H1 (cell line): ENCODE data around the gene TMPRSS4. TPM values are rescaled to one million over a fixed set of nuclear protein-coding genes. Genes with fewer than 3 reads are reported as not detected.

Experiments
- CTCF ChIA-PET: fragments of 300-600 bp; sonication (Branson Sonifier 250); formaldehyde crosslinking; loops from one replicate; lab custom pipeline; 2021; ENCODE audit not compliant: partially characterized antibody; lab: Charles Lee
- POLR2A ChIA-PET: fragments of 300-600 bp; sonication (Branson Sonifier 250); formaldehyde crosslinking; loops from one replicate; lab custom pipeline; 2021; ENCODE audit warnings: inconsistent platforms; ENCODE audit not compliant: partially characterized antibody; lab: Charles Lee
- DNase-seq, 2 experiments: peaks; one replicate each; pipeline versions ENCODE4 v3.0.0 to v3.0.0-alpha.2; 2010 to 2022; ENCODE audit warnings: low spot score in 2 of 2, low read depth in 1 of 2, mixed read lengths in 1 of 2
- FAIRE-seq: peaks from 2 replicates; lab custom pipeline; 2011; peaks lifted over from hg19 to GRCh38; lab: Jason Lieb, UNC
- H2AFZ ChIP-seq: 2 replicates; pipeline ENCODE4 v1.8.1; 2012; ENCODE audit warnings: low read length, inconsistent platforms
- H2AK5ac ChIP-seq: 2 replicates; pipeline ENCODE4 v1.6.1; 2013; ENCODE audit warnings: low read depth, low read length
- H2BK120ac ChIP-seq: replicated peaks from 2 replicates; pipeline ENCODE3; 2013; ENCODE audit warnings: low read depth, low read length, inconsistent platforms
- H2BK12ac ChIP-seq: 2 replicates; pipeline ENCODE4 v1.6.1; 2013; ENCODE audit warnings: low read depth, low read length
- H2BK15ac ChIP-seq: 2 replicates; pipeline ENCODE4 v1.6.1; 2013; ENCODE audit warnings: low read length
- H2BK20ac ChIP-seq: 2 replicates; pipeline ENCODE4 v1.6.1; 2013; ENCODE audit warnings: low read length
- H2BK5ac ChIP-seq: 2 replicates; pipeline ENCODE4 v1.6.1; 2013; ENCODE audit warnings: low read depth, low read length
- H3K14ac ChIP-seq: 2 replicates; pipeline ENCODE4 v1.6.1; 2013; ENCODE audit warnings: inconsistent platforms; ENCODE audit not compliant: insufficient read length
- H3K18ac ChIP-seq: 2 replicates; pipeline ENCODE4 v1.6.1; 2013; ENCODE audit warnings: low read length; ENCODE audit errors: extremely low read depth
- H3K23ac ChIP-seq: 2 replicates; pipeline ENCODE4 v1.6.1; 2013; ENCODE audit warnings: inconsistent platforms; ENCODE audit not compliant: insufficient read length
- H3K23me2 ChIP-seq: 2 replicates; pipeline ENCODE4 v1.6.1; 2013; ENCODE audit warnings: low read depth, low read length
- H3K27ac ChIP-seq: 2 replicates; pipeline ENCODE4 v1.6.1; 2011; ENCODE audit warnings: low read depth, low read length, inconsistent platforms
- H3K27me3 ChIP-seq, 4 experiments: replicated peaks in 1 of 4; 1 replicate in 1 of 4; 2 replicates in 3 of 4; pipeline versions ENCODE4 v1.6.1 to v1.8.1; 2011 to 2013; ENCODE audit warnings: low read length in 3 of 4, mild to moderate bottlenecking in 3 of 4, inconsistent platforms in 2 of 4, mixed read lengths in 2 of 4, moderate library complexity in 1 of 4; ENCODE audit not compliant: control insufficient read depth in 3 of 4, insufficient read depth in 3 of 4; ENCODE audit errors: extremely low read depth in 1 of 4
- H3K36me3 ChIP-seq, 4 experiments: 2 replicates each; pipeline versions ENCODE4 v1.6.1 to v1.8.1; 2011 to 2013; ENCODE audit warnings: mild to moderate bottlenecking in 4 of 4, low read length in 3 of 4, moderate library complexity in 2 of 4, control low read depth in 1 of 4, inconsistent platforms in 1 of 4; ENCODE audit not compliant: insufficient read depth in 4 of 4, control insufficient read depth in 2 of 4
- H3K4ac ChIP-seq: replicated peaks from 2 replicates; pipeline ENCODE3; 2013; ENCODE audit warnings: low read length, low read depth, mixed read lengths, inconsistent platforms; ENCODE audit not compliant: insufficient read length
- H3K4me1 ChIP-seq, 4 experiments: replicated peaks in 1 of 4; 1 replicate in 1 of 4; 2 replicates in 3 of 4; pipeline versions ENCODE4 v1.6.1 to v1.8.1; 2011 to 2013; ENCODE audit warnings: low read length in 3 of 4, inconsistent platforms in 2 of 4, mixed read lengths in 1 of 4; ENCODE audit not compliant: insufficient read depth in 4 of 4, control insufficient read depth in 3 of 4
- H3K4me2 ChIP-seq, 2 experiments: 2 replicates each; pipeline versions ENCODE4 v1.6.1 to v1.8.1; 2011 to 2013; ENCODE audit warnings: low read depth in 2 of 2, low read length in 2 of 2, control low read depth in 1 of 2, inconsistent platforms in 1 of 2, mild to moderate bottlenecking in 1 of 2; ENCODE audit not compliant: insufficient read depth in 1 of 2
- H3K4me3 ChIP-seq, 4 experiments: fragments of 200-600, 300-600 bp in 1 of 4; sonication (generic), shearing (Covaris generic), sonication (Bioruptor Twin) in 1 of 4; 2 replicates each; pipeline versions ENCODE4 v1.5.1 to v1.8.1; 2011 to 2016; ENCODE audit warnings: low read length in 4 of 4, low read depth in 3 of 4, control low read depth in 2 of 4, inconsistent platforms in 2 of 4, mild to moderate bottlenecking in 2 of 4, mixed read lengths in 1 of 4, moderate library complexity in 1 of 4; ENCODE audit not compliant: insufficient read depth in 2 of 4; ENCODE audit errors: extremely low read depth in 1 of 4
- H3K56ac ChIP-seq: replicated peaks from 2 replicates; pipeline ENCODE3; 2013; ENCODE audit warnings: low read depth, mild to moderate bottlenecking, mixed read lengths, low read length, inconsistent platforms; ENCODE audit not compliant: insufficient read length
- H3K79me1 ChIP-seq: 2 replicates; pipeline ENCODE4 v1.6.1; 2013; ENCODE audit warnings: low read depth, low read length, control low read depth
- H3K79me2 ChIP-seq, 2 experiments: 2 replicates each; pipeline versions ENCODE4 v1.6.1 to v1.8.1; 2012 to 2013; ENCODE audit warnings: low read length in 2 of 2, mild to moderate bottlenecking in 2 of 2, inconsistent platforms in 1 of 2; ENCODE audit not compliant: insufficient read depth in 2 of 2, control insufficient read depth in 1 of 2
- H3K9ac ChIP-seq, 4 experiments: replicated peaks in 1 of 4; 1 replicate in 1 of 4; 2 replicates in 3 of 4; pipeline versions ENCODE4 v1.6.1 to v1.8.1; 2011 to 2013; ENCODE audit warnings: low read depth in 3 of 4, low read length in 3 of 4, control low read depth in 2 of 4, mild to moderate bottlenecking in 2 of 4, moderate library complexity in 2 of 4, inconsistent platforms in 1 of 4; ENCODE audit errors: extremely low read depth in 1 of 4
- H3K9me3 ChIP-seq, 2 experiments: 2 replicates each; pipeline versions ENCODE4 v1.6.1 to v1.8.1; 2012 to 2013; ENCODE audit warnings: mild to moderate bottlenecking in 2 of 2, moderate library complexity in 2 of 2, control low read depth in 1 of 2, inconsistent platforms in 1 of 2, low read depth in 1 of 2, low read length in 1 of 2, mixed read lengths in 1 of 2; ENCODE audit not compliant: insufficient read depth in 2 of 2
- H4K20me1 ChIP-seq, 2 experiments: replicated peaks in 1 of 2; 2 replicates each; pipeline versions ENCODE3 to v1.8.1; 2011 to 2013; ENCODE audit warnings: inconsistent platforms in 2 of 2, low read length in 2 of 2, mild to moderate bottlenecking in 1 of 2; ENCODE audit not compliant: insufficient read depth in 2 of 2, control insufficient read depth in 1 of 2
- H4K5ac ChIP-seq: 2 replicates; pipeline ENCODE4 v1.6.1; 2013; ENCODE audit warnings: low read length, low read depth, mixed read lengths, inconsistent platforms; ENCODE audit not compliant: insufficient read length
- H4K8ac ChIP-seq: 2 replicates; pipeline ENCODE4 v1.8.0; 2013; ENCODE audit warnings: mild to moderate bottlenecking, moderate library complexity, low read length, inconsistent platforms; ENCODE audit not compliant: insufficient read depth; ENCODE audit errors: extremely low read depth
- H4K91ac ChIP-seq: replicated peaks from 2 replicates; pipeline ENCODE3; 2013; ENCODE audit warnings: low read length, mixed read lengths, inconsistent platforms; ENCODE audit not compliant: insufficient read length
- BACH1 ChIP-seq: IDR thresholded peaks from 2 replicates; pipeline ENCODE4 v1.6.1; 2012; ENCODE audit warnings: low read length, improper control_type of control experiment
- CEBPB ChIP-seq: IDR thresholded peaks from 2 replicates; pipeline ENCODE4 v1.6.1; 2012; ENCODE audit warnings: low read depth, low read length
- CTBP2 ChIP-seq: IDR thresholded peaks from 2 replicates; pipeline ENCODE4 v1.7.0; 2011; ENCODE audit warnings: borderline replicate concordance, mild to moderate bottlenecking, moderate library complexity, mixed read lengths, low read length; ENCODE audit not compliant: insufficient read depth, insufficient read length
- MAFK ChIP-seq: IDR thresholded peaks from 2 replicates; pipeline ENCODE4 v1.6.1; 2012; ENCODE audit warnings: low read depth, mild to moderate bottlenecking, improper control_type of control experiment, low read length
- NANOG ChIP-seq: IDR thresholded peaks from 2 replicates; pipeline ENCODE4 v1.6.1; 2011; ENCODE audit warnings: low read length, low read depth, mild to moderate bottlenecking, inconsistent platforms; ENCODE audit not compliant: insufficient read depth, poor library complexity, severe bottlenecking
- POLR2A ChIP-seq, 2 experiments: IDR thresholded peaks; 1 replicate in 1 of 2; 2 replicates in 1 of 2; pipeline ENCODE4 v1.6.1; 2011; ENCODE audit warnings: low read depth in 2 of 2, low read length in 2 of 2, mild to moderate bottlenecking in 2 of 2; ENCODE audit errors: control extremely low read depth in 1 of 2
- SUZ12 ChIP-seq: fragments of 200-600 bp; sonication (generic); IDR thresholded peaks from 2 replicates; pipeline ENCODE4 v1.6.1; 2012; ENCODE audit warnings: mild to moderate bottlenecking, inconsistent platforms, low read length, moderate library complexity, mixed read lengths
- TAF1 ChIP-seq: IDR thresholded peaks from 2 replicates; pipeline ENCODE4 v1.6.1; 2011; ENCODE audit warnings: mild to moderate bottlenecking, low read depth, low read length
- ZNF274 ChIP-seq: IDR thresholded peaks from 2 replicates; pipeline ENCODE4 v1.7.0; 2012; ENCODE audit warnings: low read length, borderline replicate concordance; ENCODE audit errors: extremely low read depth
- WGBS, 2 experiments: shearing (Covaris generic) in 1 of 2; methylation state at CpG; one replicate each; pipeline versions ENCODE4 v1.1.6 to v1.1.7; 2013 to 2015; ENCODE audit warnings: low lambda C conversion rate in 2 of 2, mixed read lengths in 2 of 2, inconsistent platforms in 1 of 2, low coverage in 1 of 2, missing lambda C conversion rate in 1 of 2; ENCODE audit not compliant: insufficient replicate concordance in 2 of 2, insufficient coverage in 1 of 2, insufficient read length in 1 of 2; ENCODE audit errors: extremely low coverage in 1 of 2, missing lambda C conversion rate in 1 of 2; 5-methylcytosine and 5-hydroxymethylcytosine counted together
- polyA plus RNA-seq, 7 experiments: library from polyadenylated mRNA; depleted of rRNA in 3 of 7; stranded (reverse) in 5 of 7; unstranded in 2 of 7; fragments of >200 nt in 5 of 7; fragments of 200-250 nt in 2 of 7; gene quantifications; 1 replicate in 5 of 7; 2 replicates in 1 of 7; 4 replicates in 1 of 7; pipeline versions ENCODE4 v1.2.1 to v1.2.3, GENCODE V29; 2011 to 2013; ENCODE audit warnings: missing spikeins in 2 of 7, mixed read lengths in 2 of 7
- total RNA-seq: library from RNA; stranded (reverse); fragmentation: NEBNext Ultra II Directional; extraction: Animal tissue kit (Norgen Biotek cat#: 25700); gene quantifications from 2 replicates; pipeline ENCODE4 v1.2.1, GENCODE V29; 2021
- TF ChIP-seq, protein P1 (sequence below), 3 experiments: IDR thresholded peaks; 1 replicate in 2 of 3; 2 replicates in 1 of 3; pipeline versions ENCODE4 v1.5.1 to v1.6.1; 2011; ENCODE audit warnings: low read length in 3 of 3, mild to moderate bottlenecking in 3 of 3, inconsistent platforms in 2 of 3, low read depth in 1 of 3, moderate library complexity in 1 of 3; ENCODE audit not compliant: insufficient read depth in 1 of 3; ENCODE audit errors: control extremely low read depth in 1 of 3
- TF ChIP-seq, protein P2 (sequence below): IDR thresholded peaks from 2 replicates; pipeline ENCODE4 v1.6.1; 2012; ENCODE audit warnings: inconsistent platforms

Gene TMPRSS4
- total and polyA plus RNA-seq, 2 of the 8 experiments (the other 6 are each of a cell fraction or from before 2014, with no cell fraction given) = 0.11 to 0.58 TPM

- Histone ChIP-seq H4K91ac (no peak overlapping the region), H3K36me3 (no peaks in the 10 kb centered on the region), H3K23me2 (no peaks in the 10 kb centered on the region), H3K4me3 (no peak overlapping the region), H2BK15ac (no peak overlapping the region), H3K14ac (no peak overlapping the region), H3K56ac (no peak overlapping the region), H2BK12ac (no peak overlapping the region), H3K9ac (no peak overlapping the region), H2BK20ac (no peak overlapping the region), H4K8ac (no peak overlapping the region), H2AK5ac (no peak overlapping the region), H2AFZ (no peak overlapping the region), H3K23ac (no peak overlapping the region), H4K20me1 (no peaks in the 10 kb centered on the region), H3K18ac (no peak overlapping the region), H3K4ac (no peak overlapping the region), H2BK5ac (no peak overlapping the region), H3K27me3 (no peaks in the 10 kb centered on the region), H2BK120ac (no peak overlapping the region), H4K5ac (no peak overlapping the region), H3K79me2 (no peaks in the 10 kb centered on the region), H3K27ac (no peak overlapping the region), H3K79me1 (no peaks in the 10 kb centered on the region), H3K4me1 (peaks cover 3 to 12% (median 6%) of the 10 kb centered on the region in 4 experiments; a peak in 6 of 7 replicates), H3K9me3 (no peaks in the 10 kb centered on the region), H3K4me2 (no peak overlapping the region)
- CTCF ChIA-PET = interaction anchor here (1.2 to 2.1 kb wide), 6 partner anchors 15 to 266 kb away, joined by 3 to 6 read pairs (median 4); no protein-coding TSS in a partner anchor
- POLR2A ChIA-PET = interaction anchor here (0.8 kb wide), 1 partner anchor 21 kb away, joined by 3 read pairs; no protein-coding TSS in a partner anchor
- no peak for TF ChIP-seq POLR2A (IDR thresholded peaks at IDR 0.05; ENCODE audit: control extremely low read depth in 1 of 2, low read depth in 2 of 2, low read length in 2 of 2)
- TF ChIP-seq CEBPB = no peak
- no peak for TF ChIP-seq SUZ12
- no peak for TF ChIP-seq BACH1
- TF ChIP-seq ZNF274 = no peak
- TF ChIP-seq, protein P1, sequence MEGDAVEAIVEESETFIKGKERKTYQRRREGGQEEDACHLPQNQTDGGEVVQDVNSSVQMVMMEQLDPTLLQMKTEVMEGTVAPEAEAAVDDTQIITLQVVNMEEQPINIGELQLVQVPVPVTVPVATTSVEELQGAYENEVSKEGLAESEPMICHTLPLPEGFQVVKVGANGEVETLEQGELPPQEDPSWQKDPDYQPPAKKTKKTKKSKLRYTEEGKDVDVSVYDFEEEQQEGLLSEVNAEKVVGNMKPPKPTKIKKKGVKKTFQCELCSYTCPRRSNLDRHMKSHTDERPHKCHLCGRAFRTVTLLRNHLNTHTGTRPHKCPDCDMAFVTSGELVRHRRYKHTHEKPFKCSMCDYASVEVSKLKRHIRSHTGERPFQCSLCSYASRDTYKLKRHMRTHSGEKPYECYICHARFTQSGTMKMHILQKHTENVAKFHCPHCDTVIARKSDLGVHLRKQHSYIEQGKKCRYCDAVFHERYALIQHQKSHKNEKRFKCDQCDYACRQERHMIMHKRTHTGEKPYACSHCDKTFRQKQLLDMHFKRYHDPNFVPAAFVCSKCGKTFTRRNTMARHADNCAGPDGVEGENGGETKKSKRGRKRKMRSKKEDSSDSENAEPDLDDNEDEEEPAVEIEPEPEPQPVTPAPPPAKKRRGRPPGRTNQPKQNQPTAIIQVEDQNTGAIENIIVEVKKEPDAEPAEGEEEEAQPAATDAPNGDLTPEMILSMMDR (IDR thresholded peaks at IDR 0.05; ENCODE audit: control extremely low read depth in 1 of 3, insufficient read depth in 1 of 3, low read depth in 1 of 3, low read length in 3 of 3) = no peak
- TF ChIP-seq NANOG = no peak
- TF ChIP-seq, protein P2, sequence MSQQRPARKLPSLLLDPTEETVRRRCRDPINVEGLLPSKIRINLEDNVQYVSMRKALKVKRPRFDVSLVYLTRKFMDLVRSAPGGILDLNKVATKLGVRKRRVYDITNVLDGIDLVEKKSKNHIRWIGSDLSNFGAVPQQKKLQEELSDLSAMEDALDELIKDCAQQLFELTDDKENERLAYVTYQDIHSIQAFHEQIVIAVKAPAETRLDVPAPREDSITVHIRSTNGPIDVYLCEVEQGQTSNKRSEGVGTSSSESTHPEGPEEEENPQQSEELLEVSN = no peak
- no peak for TF ChIP-seq MAFK
- no peak for TF ChIP-seq CTBP2
- TF ChIP-seq TAF1 = no peak
- no peak for FAIRE-seq
- 78% methylated on average over 9 of the region's 9 CpGs; no CpG with 5 or more reads in 1 of the 2 experiments for WGBS, 2 experiments
- DNase-seq = no peak
Measured at GRCh38 chr11:118073554-118073953, 3.3 kb upstream of the TMPRSS4 start.
